GM18519 (cell line): ENCODE data around the gene THEMIS.
A peak's percentile ranks its signal among the peaks of the same experiment; 100 is the strongest.
"Not testable (repeated sequence)": the region's sequence is repeated elsewhere in the genome, so short reads cannot be mapped to it uniquely, and the experiment has no call there.

Experiments used
- ATAC-seq: cut with Tn5 transposase; IDR thresholded peaks from one replicate; pipeline ENCODE4 v1.9.1; 2021; ENCODE audit warnings: mild to moderate bottlenecking, moderate library complexity; ENCODE audit not compliant: unreplicated experiment, low FRiP score

The THEMIS gene

GRCh38 chr6:127749095-127749494 lies 151.8 kb downstream of the THEMIS start:
- no peak for ATAC-seq

- no peak for ATAC-seq
Observed at GRCh38 chr6:127748290-127748689, 152.6 kb downstream of the THEMIS start.

- ATAC-seq: no peak
Observed at GRCh38 chr6:127738423-127738822, 162.4 kb downstream of the THEMIS start.

- ATAC-seq: no peak
Observed at GRCh38 chr6:127737768-127738167, 163.1 kb downstream of the THEMIS start.

- ATAC-seq: peak; percentile 96
Observed at GRCh38 chr6:127737009-127737486, 163.8 kb downstream of the THEMIS start.

- no peak for ATAC-seq
Observed at GRCh38 chr6:127732927-127733326, 167.9 kb downstream of the THEMIS start.

GRCh38 chr6:127727260-127727953 lies 173.5 kb downstream of the THEMIS start:
- no peak for ATAC-seq

GRCh38 chr6:127725821-127726220 lies 175.0 kb downstream of the THEMIS start:
- ATAC-seq: no peak

GRCh38 chr6:127718694-127719093 lies 182.2 kb downstream of the THEMIS start:
- ATAC-seq: no peak

GRCh38 chr6:127717384-127717783 lies 183.5 kb downstream of the THEMIS start:
- ATAC-seq: no peak

- ATAC-seq: no peak
Observed at GRCh38 chr6:127716465-127716864, 184.4 kb downstream of the THEMIS start.

GRCh38 chr6:127710668-127711067 lies 190.2 kb downstream of the THEMIS start:
- no peak for ATAC-seq

GRCh38 chr6:127706216-127706615 lies 194.6 kb downstream of the THEMIS start:
- ATAC-seq: no peak

- no peak for ATAC-seq
Observed at GRCh38 chr6:127695108-127695507, 205.8 kb downstream of the THEMIS start.

GRCh38 chr6:127691146-127691545 lies 209.7 kb downstream of the THEMIS start:
- no peak for ATAC-seq

GRCh38 chr6:127690588-127690987 lies 210.3 kb downstream of the THEMIS start:
- ATAC-seq: no peak

- ATAC-seq: no peak
Observed at GRCh38 chr6:127690092-127690491, 210.8 kb downstream of the THEMIS start.

GRCh38 chr6:127687490-127687889 lies 213.4 kb downstream of the THEMIS start:
- ATAC-seq: not testable (repeated sequence)

- ATAC-seq: no peak
Observed at GRCh38 chr6:127686084-127686483, 214.8 kb downstream of the THEMIS start.

GRCh38 chr6:127684501-127684900 lies 216.4 kb downstream of the THEMIS start:
- ATAC-seq: no peak
